ENCODE measurements around the gene TNS1. TPM values are rescaled to one million over a fixed set of nuclear protein-coding genes. Genes with fewer than 3 reads are reported as not detected.

Gene TNS1
- total RNA-seq, 1 donor from 2014 or later, result 219 TPM

DNA sequence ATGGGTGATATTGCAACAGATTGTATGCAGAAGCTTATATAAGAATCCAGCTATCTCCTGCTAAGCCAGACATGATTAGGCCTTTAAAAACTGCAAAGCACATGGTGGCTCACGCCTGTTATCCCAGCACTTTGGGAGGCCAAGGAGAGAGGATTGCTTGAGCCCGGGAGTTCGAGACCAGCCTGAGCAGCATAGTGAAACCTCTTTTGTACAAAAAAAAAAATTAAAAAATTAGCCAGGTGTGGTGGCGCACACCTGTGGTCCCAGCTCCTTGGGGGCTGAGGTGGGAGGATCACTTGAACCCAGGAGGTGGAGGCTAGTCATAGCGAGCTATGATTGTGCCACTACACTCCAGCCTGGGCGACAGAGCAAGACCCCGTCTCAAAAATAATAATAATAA lies 204.6 kb downstream of the TNS1 start:
- Histone ChIP-seq H2AFZ (ENCODE audit: low read depth, low read length) (no peak overlapping the region), H3K4me2 (ENCODE audit: low read length) (no peak overlapping the region), H4K20me1 (ENCODE audit: insufficient read depth, low read length) (peaks cover 43% of the 10 kb centered on the region), H3K27me3 (ENCODE audit: insufficient read depth, low read length) (no peaks in the 10 kb centered on the region), H3K27ac (ENCODE audit: low read depth, low read length) (no peak overlapping the region), H3K36me3 (ENCODE audit: insufficient read depth, low read length) (peaks cover 16% of the 10 kb centered on the region), H3K4me3 (ENCODE audit: insufficient read depth, low read depth, low read length) (no peak overlapping the region), H3K9ac (ENCODE audit: low read length) (no peak overlapping the region), H3K4me1 (ENCODE audit: insufficient read depth, low read length) (peaks cover 5% of the 10 kb centered on the region), H3K9me3 (ENCODE audit: insufficient read depth, low read depth, low read length) (no peaks in the 10 kb centered on the region), H3K79me2 (ENCODE audit: insufficient read depth, low read length) (no peaks in the 10 kb centered on the region)
- no peaks in the 10 kb centered on the region for H3K27me3 Mint-ChIP-seq (ENCODE audit: low read depth, unreplicated experiment)
- no peak for FAIRE-seq
- peaks cover 17% of the 10 kb centered on the region for H3K4me1 Mint-ChIP-seq (ENCODE audit: low read depth, unreplicated experiment)
- peaks cover 21% of the 10 kb centered on the region for H3K36me3 Mint-ChIP-seq (ENCODE audit: low read depth, unreplicated experiment)
- no peaks in the 10 kb centered on the region for H3K9me3 Mint-ChIP-seq (ENCODE audit: unreplicated experiment)
- no peak for DNase-seq (ENCODE audit: low read depth)
- H3K27ac Mint-ChIP-seq (ENCODE audit: unreplicated experiment), result no peak overlapping the region
- TF ChIP-seq, protein P1, sequence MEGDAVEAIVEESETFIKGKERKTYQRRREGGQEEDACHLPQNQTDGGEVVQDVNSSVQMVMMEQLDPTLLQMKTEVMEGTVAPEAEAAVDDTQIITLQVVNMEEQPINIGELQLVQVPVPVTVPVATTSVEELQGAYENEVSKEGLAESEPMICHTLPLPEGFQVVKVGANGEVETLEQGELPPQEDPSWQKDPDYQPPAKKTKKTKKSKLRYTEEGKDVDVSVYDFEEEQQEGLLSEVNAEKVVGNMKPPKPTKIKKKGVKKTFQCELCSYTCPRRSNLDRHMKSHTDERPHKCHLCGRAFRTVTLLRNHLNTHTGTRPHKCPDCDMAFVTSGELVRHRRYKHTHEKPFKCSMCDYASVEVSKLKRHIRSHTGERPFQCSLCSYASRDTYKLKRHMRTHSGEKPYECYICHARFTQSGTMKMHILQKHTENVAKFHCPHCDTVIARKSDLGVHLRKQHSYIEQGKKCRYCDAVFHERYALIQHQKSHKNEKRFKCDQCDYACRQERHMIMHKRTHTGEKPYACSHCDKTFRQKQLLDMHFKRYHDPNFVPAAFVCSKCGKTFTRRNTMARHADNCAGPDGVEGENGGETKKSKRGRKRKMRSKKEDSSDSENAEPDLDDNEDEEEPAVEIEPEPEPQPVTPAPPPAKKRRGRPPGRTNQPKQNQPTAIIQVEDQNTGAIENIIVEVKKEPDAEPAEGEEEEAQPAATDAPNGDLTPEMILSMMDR (IDR thresholded peaks at IDR 0.05; ENCODE audit: insufficient read depth, low read depth, low read length), result no peak
- no peak for TF ChIP-seq EZH2 (IDR thresholded peaks at IDR 0.05; ENCODE audit: insufficient read depth, low read length)
- H3K4me3 Mint-ChIP-seq (ENCODE audit: unreplicated experiment), result no peak overlapping the region

DNA sequence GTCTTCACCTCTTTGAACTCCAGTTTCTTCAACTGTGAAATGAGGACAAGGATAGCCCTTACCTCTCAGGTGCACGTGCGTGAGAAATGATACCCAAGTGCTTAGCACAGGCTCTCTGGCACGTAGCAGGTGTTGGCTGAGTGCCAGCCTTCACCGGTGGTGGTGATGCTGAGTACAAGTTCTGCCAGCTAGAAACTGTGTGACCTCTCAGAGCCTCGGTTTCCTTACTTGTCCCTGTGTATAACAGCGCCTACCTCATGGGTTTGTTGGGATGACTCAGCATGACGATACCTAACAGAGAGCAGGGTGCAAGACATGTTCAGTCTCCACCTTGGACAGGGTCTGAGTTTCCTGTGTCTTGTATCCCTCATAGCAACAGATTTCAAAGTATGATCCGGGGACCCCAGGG lies 205.1 kb downstream of the TNS1 start:
- Histone ChIP-seq H3K27me3 (ENCODE audit: insufficient read depth, low read length) (no peaks in the 10 kb centered on the region), H2AFZ (ENCODE audit: low read depth, low read length) (no peak overlapping the region), H3K9ac (ENCODE audit: low read length) (no peak overlapping the region), H3K4me2 (ENCODE audit: low read length) (no peak overlapping the region), H3K9me3 (ENCODE audit: insufficient read depth, low read depth, low read length) (no peaks in the 10 kb centered on the region), H3K4me3 (ENCODE audit: insufficient read depth, low read depth, low read length) (no peak overlapping the region), H3K36me3 (ENCODE audit: insufficient read depth, low read length) (peaks cover 13% of the 10 kb centered on the region), H4K20me1 (ENCODE audit: insufficient read depth, low read length) (peaks cover 39% of the 10 kb centered on the region), H3K79me2 (ENCODE audit: insufficient read depth, low read length) (no peaks in the 10 kb centered on the region), H3K4me1 (ENCODE audit: insufficient read depth, low read length) (peaks cover 7% of the 10 kb centered on the region), H3K27ac (ENCODE audit: low read depth, low read length) (no peak overlapping the region)
- no peaks in the 10 kb centered on the region for H3K27me3 Mint-ChIP-seq (ENCODE audit: low read depth, unreplicated experiment)
- peak overlapping the region; percentile 69 for H3K27ac Mint-ChIP-seq (ENCODE audit: unreplicated experiment)
- H3K36me3 Mint-ChIP-seq (ENCODE audit: low read depth, unreplicated experiment), result peaks cover 19% of the 10 kb centered on the region
- no peak overlapping the region for H3K4me3 Mint-ChIP-seq (ENCODE audit: unreplicated experiment)
- no peaks in the 10 kb centered on the region for H3K9me3 Mint-ChIP-seq (ENCODE audit: unreplicated experiment)
- TF ChIP-seq, protein P1 (IDR thresholded peaks at IDR 0.05; ENCODE audit: insufficient read depth, low read depth, low read length), result no peak
- TF ChIP-seq EZH2 (IDR thresholded peaks at IDR 0.05; ENCODE audit: insufficient read depth, low read length), result no peak
- DNase-seq (ENCODE audit: low read depth) (no peak), FAIRE-seq (no peak)
- peaks cover 22% of the 10 kb centered on the region for H3K4me1 Mint-ChIP-seq (ENCODE audit: low read depth, unreplicated experiment)

DNA sequence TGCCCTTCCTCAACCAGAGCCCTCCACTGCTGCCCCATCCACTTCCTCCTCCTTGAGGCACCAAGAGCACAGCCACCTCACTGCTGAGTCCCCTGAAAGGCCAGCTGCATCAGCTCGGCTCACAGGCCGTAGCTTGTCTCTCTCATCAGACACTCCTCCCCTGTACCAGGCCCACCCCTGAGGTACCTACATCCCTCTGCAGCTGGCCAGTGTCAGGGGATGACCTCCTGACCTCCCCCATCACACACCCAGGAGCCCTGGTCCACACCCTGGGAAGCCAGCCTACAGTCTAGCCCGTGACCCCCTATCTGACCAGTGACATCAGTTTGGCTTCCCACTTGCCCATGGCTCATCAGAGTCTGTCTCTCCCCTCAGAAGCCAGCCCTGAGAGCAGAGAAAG lies 205.6 kb downstream of the TNS1 start:
- H3K4me3 Mint-ChIP-seq (ENCODE audit: unreplicated experiment), result no peak overlapping the region
- no peak overlapping the region for H2AFZ ChIP-seq (ENCODE audit: low read depth, low read length)
- H3K79me2 ChIP-seq (ENCODE audit: insufficient read depth, low read length), result no peaks in the 10 kb centered on the region
- H3K27me3 ChIP-seq (ENCODE audit: insufficient read depth, low read length), result no peaks in the 10 kb centered on the region
- peaks cover 7% of the 10 kb centered on the region for H3K4me1 ChIP-seq (ENCODE audit: insufficient read depth, low read length)
- no peaks in the 10 kb centered on the region for H3K27me3 Mint-ChIP-seq (ENCODE audit: low read depth, unreplicated experiment)
- H3K9me3 ChIP-seq (ENCODE audit: insufficient read depth, low read depth, low read length), result no peaks in the 10 kb centered on the region
- H3K4me1 Mint-ChIP-seq (ENCODE audit: low read depth, unreplicated experiment), result peaks cover 26% of the 10 kb centered on the region
- H3K9ac ChIP-seq (ENCODE audit: low read length), result no peak overlapping the region
- no peak overlapping the region for H3K4me3 ChIP-seq (ENCODE audit: insufficient read depth, low read depth, low read length)
- H3K36me3 Mint-ChIP-seq (ENCODE audit: low read depth, unreplicated experiment), result peaks cover 17% of the 10 kb centered on the region
- peaks cover 36% of the 10 kb centered on the region for H4K20me1 ChIP-seq (ENCODE audit: insufficient read depth, low read length)
- no peak overlapping the region for H3K27ac ChIP-seq (ENCODE audit: low read depth, low read length)
- TF ChIP-seq, protein P1 (IDR thresholded peaks at IDR 0.05; ENCODE audit: insufficient read depth, low read depth, low read length), result no peak
- TF ChIP-seq EZH2 (IDR thresholded peaks at IDR 0.05; ENCODE audit: insufficient read depth, low read length), result no peak
- FAIRE-seq (no peak), DNase-seq (ENCODE audit: low read depth) (no peak)
- H3K36me3 ChIP-seq (ENCODE audit: insufficient read depth, low read length), result peaks cover 13% of the 10 kb centered on the region
- no peak overlapping the region for H3K4me2 ChIP-seq (ENCODE audit: low read length)
- H3K27ac Mint-ChIP-seq (ENCODE audit: unreplicated experiment), result no peak overlapping the region
- H3K9me3 Mint-ChIP-seq (ENCODE audit: unreplicated experiment), result no peaks in the 10 kb centered on the region
